HepG2 (cell line): Measurements from ENCODE around the gene FBXO48.

Experiments
- BHLHE40 ChIP-seq: IDR thresholded peaks from 2 replicates; pipeline ENCODE4 v1.6.1; 2011; ENCODE audit warnings: low read length, improper control_type of control experiment
- ESRRA ChIP-seq: sonication (generic); formaldehyde crosslinking; IDR thresholded peaks from 2 replicates; pipeline ENCODE4 v1.5.1; 2020; ENCODE audit warnings: mild to moderate bottlenecking, low read depth, missing genetic modification reagents
- EZH2 ChIP-seq: conservative IDR thresholded peaks from 2 replicates; pipeline ENCODE4 v1.6.1; 2012; ENCODE audit warnings: mild to moderate bottlenecking, low read depth, low read length, moderate library complexity
- POLR2A ChIP-seq, 2 experiments: IDR thresholded peaks; 2 replicates each; pipeline ENCODE4 v1.6.1; 2011; ENCODE audit warnings: low read depth in 2 of 2, low read length in 2 of 2, mild to moderate bottlenecking in 1 of 2, moderate library complexity in 1 of 2; ENCODE audit not compliant: insufficient read depth in 1 of 2
- ZNF33B ChIP-seq: sonication (generic); formaldehyde crosslinking; IDR thresholded peaks from 2 replicates; pipeline ENCODE4 v1.5.1; 2020; ENCODE audit warnings: mild to moderate bottlenecking, missing genetic modification reagents
- TF ChIP-seq, protein P1 (sequence below): sonication (generic); formaldehyde crosslinking; IDR thresholded peaks from 2 replicates; pipeline ENCODE4 v1.4.0; 2020; ENCODE audit warnings: missing genetic modification reagents
- TF ChIP-seq, protein P2 (sequence below): sonication (generic); formaldehyde crosslinking; conservative IDR thresholded peaks from 2 replicates; pipeline ENCODE4 v1.4.0; 2020; ENCODE audit warnings: mild to moderate bottlenecking, missing genetic modification reagents, moderate library complexity
- TF ChIP-seq, protein P3 (sequence below): IDR thresholded peaks from 2 replicates; pipeline ENCODE4 v1.6.1; 2016; ENCODE audit warnings: low read depth, control low read depth
- TF ChIP-seq, protein P4 (sequence below): sonication (generic); formaldehyde crosslinking; IDR thresholded peaks from 2 replicates; pipeline ENCODE4 v1.4.0; 2020; ENCODE audit warnings: missing genetic modification reagents
- TF ChIP-seq, protein P5 (sequence below): sonication (generic); formaldehyde crosslinking; IDR thresholded peaks from 2 replicates; pipeline ENCODE4 v1.5.0; 2020; ENCODE audit warnings: mild to moderate bottlenecking, missing genetic modification reagents, moderate library complexity

DNA sequence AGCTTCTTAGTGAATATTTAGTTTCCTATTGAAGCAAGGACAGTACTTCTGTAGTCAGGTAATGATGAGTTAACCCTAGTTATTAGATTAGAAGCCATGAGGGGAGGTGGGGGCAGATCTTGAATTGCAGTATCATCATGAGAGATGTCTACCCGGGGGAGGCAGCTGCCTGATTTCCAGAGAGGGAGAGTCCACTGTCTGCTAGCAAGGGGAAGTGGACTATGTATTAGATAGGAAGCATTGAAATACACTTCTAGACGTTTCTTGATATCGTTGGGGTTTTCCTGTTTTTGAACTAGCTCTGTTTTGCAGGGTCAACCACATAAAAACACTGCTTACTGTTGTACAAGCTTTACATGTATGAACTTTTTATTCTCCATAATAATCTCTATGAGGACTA is 39.1 kb upstream of the FBXO48 start:
- TF ChIP-seq, protein P1, sequence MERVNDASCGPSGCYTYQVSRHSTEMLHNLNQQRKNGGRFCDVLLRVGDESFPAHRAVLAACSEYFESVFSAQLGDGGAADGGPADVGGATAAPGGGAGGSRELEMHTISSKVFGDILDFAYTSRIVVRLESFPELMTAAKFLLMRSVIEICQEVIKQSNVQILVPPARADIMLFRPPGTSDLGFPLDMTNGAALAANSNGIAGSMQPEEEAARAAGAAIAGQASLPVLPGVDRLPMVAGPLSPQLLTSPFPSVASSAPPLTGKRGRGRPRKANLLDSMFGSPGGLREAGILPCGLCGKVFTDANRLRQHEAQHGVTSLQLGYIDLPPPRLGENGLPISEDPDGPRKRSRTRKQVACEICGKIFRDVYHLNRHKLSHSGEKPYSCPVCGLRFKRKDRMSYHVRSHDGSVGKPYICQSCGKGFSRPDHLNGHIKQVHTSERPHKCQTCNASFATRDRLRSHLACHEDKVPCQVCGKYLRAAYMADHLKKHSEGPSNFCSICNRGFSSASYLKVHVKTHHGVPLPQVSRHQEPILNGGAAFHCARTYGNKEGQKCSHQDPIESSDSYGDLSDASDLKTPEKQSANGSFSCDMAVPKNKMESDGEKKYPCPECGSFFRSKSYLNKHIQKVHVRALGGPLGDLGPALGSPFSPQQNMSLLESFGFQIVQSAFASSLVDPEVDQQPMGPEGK: no peak
- no peak for TF ChIP-seq ZNF33B (CRISPR knock-in tag)
- TF ChIP-seq, protein P2, sequence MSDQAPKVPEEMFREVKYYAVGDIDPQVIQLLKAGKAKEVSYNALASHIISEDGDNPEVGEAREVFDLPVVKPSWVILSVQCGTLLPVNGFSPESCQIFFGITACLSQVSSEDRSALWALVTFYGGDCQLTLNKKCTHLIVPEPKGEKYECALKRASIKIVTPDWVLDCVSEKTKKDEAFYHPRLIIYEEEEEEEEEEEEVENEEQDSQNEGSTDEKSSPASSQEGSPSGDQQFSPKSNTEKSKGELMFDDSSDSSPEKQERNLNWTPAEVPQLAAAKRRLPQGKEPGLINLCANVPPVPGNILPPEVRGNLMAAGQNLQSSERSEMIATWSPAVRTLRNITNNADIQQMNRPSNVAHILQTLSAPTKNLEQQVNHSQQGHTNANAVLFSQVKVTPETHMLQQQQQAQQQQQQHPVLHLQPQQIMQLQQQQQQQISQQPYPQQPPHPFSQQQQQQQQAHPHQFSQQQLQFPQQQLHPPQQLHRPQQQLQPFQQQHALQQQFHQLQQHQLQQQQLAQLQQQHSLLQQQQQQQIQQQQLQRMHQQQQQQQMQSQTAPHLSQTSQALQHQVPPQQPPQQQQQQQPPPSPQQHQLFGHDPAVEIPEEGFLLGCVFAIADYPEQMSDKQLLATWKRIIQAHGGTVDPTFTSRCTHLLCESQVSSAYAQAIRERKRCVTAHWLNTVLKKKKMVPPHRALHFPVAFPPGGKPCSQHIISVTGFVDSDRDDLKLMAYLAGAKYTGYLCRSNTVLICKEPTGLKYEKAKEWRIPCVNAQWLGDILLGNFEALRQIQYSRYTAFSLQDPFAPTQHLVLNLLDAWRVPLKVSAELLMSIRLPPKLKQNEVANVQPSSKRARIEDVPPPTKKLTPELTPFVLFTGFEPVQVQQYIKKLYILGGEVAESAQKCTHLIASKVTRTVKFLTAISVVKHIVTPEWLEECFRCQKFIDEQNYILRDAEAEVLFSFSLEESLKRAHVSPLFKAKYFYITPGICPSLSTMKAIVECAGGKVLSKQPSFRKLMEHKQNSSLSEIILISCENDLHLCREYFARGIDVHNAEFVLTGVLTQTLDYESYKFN (CRISPR knock-in tag): no peak
- TF ChIP-seq, protein P3, sequence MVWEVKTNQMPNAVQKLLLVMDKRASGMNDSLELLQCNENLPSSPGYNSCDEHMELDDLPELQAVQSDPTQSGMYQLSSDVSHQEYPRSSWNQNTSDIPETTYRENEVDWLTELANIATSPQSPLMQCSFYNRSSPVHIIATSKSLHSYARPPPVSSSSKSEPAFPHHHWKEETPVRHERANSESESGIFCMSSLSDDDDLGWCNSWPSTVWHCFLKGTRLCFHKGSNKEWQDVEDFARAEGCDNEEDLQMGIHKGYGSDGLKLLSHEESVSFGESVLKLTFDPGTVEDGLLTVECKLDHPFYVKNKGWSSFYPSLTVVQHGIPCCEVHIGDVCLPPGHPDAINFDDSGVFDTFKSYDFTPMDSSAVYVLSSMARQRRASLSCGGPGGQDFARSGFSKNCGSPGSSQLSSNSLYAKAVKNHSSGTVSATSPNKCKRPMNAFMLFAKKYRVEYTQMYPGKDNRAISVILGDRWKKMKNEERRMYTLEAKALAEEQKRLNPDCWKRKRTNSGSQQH (CRISPR knock-in tag): no peak
- TF ChIP-seq EZH2: no peak
- TF ChIP-seq ESRRA (CRISPR knock-in tag): no peak
- TF ChIP-seq, protein P4, sequence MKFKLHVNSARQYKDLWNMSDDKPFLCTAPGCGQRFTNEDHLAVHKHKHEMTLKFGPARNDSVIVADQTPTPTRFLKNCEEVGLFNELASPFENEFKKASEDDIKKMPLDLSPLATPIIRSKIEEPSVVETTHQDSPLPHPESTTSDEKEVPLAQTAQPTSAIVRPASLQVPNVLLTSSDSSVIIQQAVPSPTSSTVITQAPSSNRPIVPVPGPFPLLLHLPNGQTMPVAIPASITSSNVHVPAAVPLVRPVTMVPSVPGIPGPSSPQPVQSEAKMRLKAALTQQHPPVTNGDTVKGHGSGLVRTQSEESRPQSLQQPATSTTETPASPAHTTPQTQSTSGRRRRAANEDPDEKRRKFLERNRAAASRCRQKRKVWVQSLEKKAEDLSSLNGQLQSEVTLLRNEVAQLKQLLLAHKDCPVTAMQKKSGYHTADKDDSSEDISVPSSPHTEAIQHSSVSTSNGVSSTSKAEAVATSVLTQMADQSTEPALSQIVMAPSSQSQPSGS: no peak
- TF ChIP-seq, protein P5, sequence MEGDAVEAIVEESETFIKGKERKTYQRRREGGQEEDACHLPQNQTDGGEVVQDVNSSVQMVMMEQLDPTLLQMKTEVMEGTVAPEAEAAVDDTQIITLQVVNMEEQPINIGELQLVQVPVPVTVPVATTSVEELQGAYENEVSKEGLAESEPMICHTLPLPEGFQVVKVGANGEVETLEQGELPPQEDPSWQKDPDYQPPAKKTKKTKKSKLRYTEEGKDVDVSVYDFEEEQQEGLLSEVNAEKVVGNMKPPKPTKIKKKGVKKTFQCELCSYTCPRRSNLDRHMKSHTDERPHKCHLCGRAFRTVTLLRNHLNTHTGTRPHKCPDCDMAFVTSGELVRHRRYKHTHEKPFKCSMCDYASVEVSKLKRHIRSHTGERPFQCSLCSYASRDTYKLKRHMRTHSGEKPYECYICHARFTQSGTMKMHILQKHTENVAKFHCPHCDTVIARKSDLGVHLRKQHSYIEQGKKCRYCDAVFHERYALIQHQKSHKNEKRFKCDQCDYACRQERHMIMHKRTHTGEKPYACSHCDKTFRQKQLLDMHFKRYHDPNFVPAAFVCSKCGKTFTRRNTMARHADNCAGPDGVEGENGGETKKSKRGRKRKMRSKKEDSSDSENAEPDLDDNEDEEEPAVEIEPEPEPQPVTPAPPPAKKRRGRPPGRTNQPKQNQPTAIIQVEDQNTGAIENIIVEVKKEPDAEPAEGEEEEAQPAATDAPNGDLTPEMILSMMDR (CRISPR knock-in tag): no peak
- TF ChIP-seq POLR2A (IDR thresholded peaks at IDR 0.05; ENCODE audit: insufficient read depth in 1 of 2, low read depth in 2 of 2, low read length in 2 of 2): no peak
- TF ChIP-seq BHLHE40: no peak
